ENCODE data around the gene SLC51B.
A peak's percentile ranks its signal among the peaks of the same experiment; 100 is the strongest.
"Not testable (repeated sequence)": the region's sequence is repeated elsewhere in the genome, so short reads cannot be mapped to it uniquely, and the experiment has no call there.

SLC51B gene

GRCh38 chr15:65096481-65097385 is 51.5 kb downstream of the SLC51B start:
- no peak overlapping the region for H3K4me3 ChIP-seq (ENCODE audit: low read depth, low read length)

GRCh38 chr15:65097651-65098263 is 52.6 kb downstream of the SLC51B start:
- no peak overlapping the region for H3K4me3 ChIP-seq (ENCODE audit: low read depth, low read length)

- H3K4me3 ChIP-seq (ENCODE audit: low read depth, low read length): no peak overlapping the region
Measured at GRCh38 chr15:65099336-65099735, 54.1 kb downstream of the SLC51B start.

- not testable (repeated sequence) for H3K4me3 ChIP-seq (ENCODE audit: low read depth, low read length)
Measured at GRCh38 chr15:65099801-65100200, 54.6 kb downstream of the SLC51B start.

- H3K4me3 ChIP-seq (ENCODE audit: low read depth, low read length): no peak overlapping the region
Measured at GRCh38 chr15:65100442-65100841, 55.3 kb downstream of the SLC51B start.

- peak overlapping the region; percentile 17 for H3K4me3 ChIP-seq (ENCODE audit: low read depth, low read length)
Measured at GRCh38 chr15:65101411-65101890, 56.3 kb downstream of the SLC51B start.

GRCh38 chr15:65101891-65102708 is 56.9 kb downstream of the SLC51B start:
- peak overlapping the region; percentile 24 for H3K4me3 ChIP-seq (ENCODE audit: low read depth, low read length)

GRCh38 chr15:65102912-65103311 is 57.7 kb downstream of the SLC51B start:
- H3K4me3 ChIP-seq (ENCODE audit: low read depth, low read length): no peak overlapping the region
